Activated CD8-positive, alpha-beta T cell treated with anti-CD3 and anti-CD28 coated beads for 36 hours (primary cell): Measurements from ENCODE around the gene LAMA1. TPM values are rescaled to one million over a fixed set of nuclear protein-coding genes. Genes with fewer than 3 reads are reported as not detected.

Experiments
- ATAC-seq: fragments of 200-7000 bp; cut with Tn5 transposase; one replicate; pipeline ENCODE4 v1.10.0; 2021; ENCODE audit warnings: mild to moderate bottlenecking, moderate library complexity
- CTCF ChIA-PET: fragments of 350-600 bp; sonication (Branson Sonifier 250); formaldehyde crosslinking; loops from one replicate; lab custom pipeline; 2021; ENCODE audit warnings: antibody characterized with exemption; lab: Charles Lee
- POLR2A ChIA-PET: fragments of 350-600 bp; sonication (Branson Sonifier 250); formaldehyde crosslinking; loops from one replicate; lab custom pipeline; 2021; ENCODE audit warnings: antibody characterized with exemption; lab: Charles Lee
- DNase-seq: peaks from one replicate; pipeline ENCODE4 v3.0.0-alpha.2; 2020
- H3K27ac Mint-ChIP-seq: one replicate; pipeline ENCODE4 v1.8.0; 2021; ENCODE audit warnings: mild to moderate bottlenecking, mixed read lengths
- H3K27me3 Mint-ChIP-seq: one replicate; pipeline ENCODE4 v1.8.0; 2021; ENCODE audit warnings: mixed read lengths
- H3K36me3 Mint-ChIP-seq: one replicate; pipeline ENCODE4 v1.8.0; 2021; ENCODE audit warnings: low read depth, mixed read lengths
- H3K4me1 Mint-ChIP-seq: one replicate; pipeline ENCODE4 v1.8.0; 2021; ENCODE audit warnings: low read depth, mixed read lengths
- H3K4me3 Mint-ChIP-seq: one replicate; pipeline ENCODE4 v1.8.0; 2021; ENCODE audit warnings: mild to moderate bottlenecking, moderate library complexity, mixed read lengths
- H3K9me3 Mint-ChIP-seq: one replicate; pipeline ENCODE4 v1.8.0; 2021; ENCODE audit warnings: mixed read lengths
- CTCF ChIP-seq: fragments of 200-600 bp; IDR thresholded peaks from one replicate; pipeline ENCODE4 v1.8.0; 2022; ENCODE audit warnings: antibody characterized with exemption, mild to moderate bottlenecking
- intact Hi-C: fragments of 100-400 bp; cut with micrococcal nuclease; formaldehyde crosslinking; loops from one replicate; pipeline ENCODE4 v1.10.0; 2022
- total RNA-seq, 2 experiments: library from RNA; stranded (reverse); gene quantifications; one replicate each; pipeline ENCODE4 v1.2.3, GENCODE V29; 2021

The LAMA1 gene
- total RNA-seq, 2 experiments from 2014 or later = not detected

GRCh38 chr18:7068871-7069590, 48.6 kb downstream of the LAMA1 start:
- Mint-ChIP-seq H3K27ac (no peak overlapping the region), H3K27me3 (no peaks in the 10 kb centered on the region), H3K4me3 (no peak overlapping the region), H3K4me1 (no peaks in the 10 kb centered on the region), H3K36me3 (no peaks in the 10 kb centered on the region), H3K9me3 (no peaks in the 10 kb centered on the region)
- DNase-seq (no peak), ATAC-seq (no peak)
- ChIA-PET POLR2A (no interaction called here), CTCF (no interaction called here)
- intact Hi-C loops = no loop called here
- TF ChIP-seq CTCF = no peak

- Mint-ChIP-seq H3K4me3 (no peak overlapping the region), H3K9me3 (peaks cover 1% of the 10 kb centered on the region), H3K27me3 (no peaks in the 10 kb centered on the region), H3K36me3 (no peaks in the 10 kb centered on the region), H3K4me1 (no peaks in the 10 kb centered on the region), H3K27ac (no peak overlapping the region)
- TF ChIP-seq CTCF = no peak
- ChIA-PET CTCF (no interaction called here), POLR2A (no interaction called here)
- DNase-seq (no peak), ATAC-seq (no peak)
- intact Hi-C loops = no loop called here
These were observed 50.5 kb downstream of the LAMA1 start for GRCh38 chr18:7066965-7067555.

GRCh38 chr18:7065736-7066135, 51.9 kb downstream of the LAMA1 start:
- DNase-seq (no peak), ATAC-seq (no peak)
- POLR2A ChIA-PET = no interaction called here
- Mint-ChIP-seq H3K27ac (no peak overlapping the region), H3K9me3 (peaks cover 1% of the 10 kb centered on the region), H3K36me3 (no peaks in the 10 kb centered on the region), H3K4me3 (no peak overlapping the region), H3K4me1 (no peaks in the 10 kb centered on the region), H3K27me3 (no peaks in the 10 kb centered on the region)
- intact Hi-C loops = no loop called here
- CTCF ChIA-PET = no interaction called here
- no peak for TF ChIP-seq CTCF

GRCh38 chr18:7064346-7064745, 53.3 kb downstream of the LAMA1 start:
- Mint-ChIP-seq H3K4me3 (no peak overlapping the region), H3K4me1 (no peaks in the 10 kb centered on the region), H3K27ac (no peak overlapping the region), H3K9me3 (peaks cover 1% of the 10 kb centered on the region), H3K36me3 (no peaks in the 10 kb centered on the region), H3K27me3 (no peaks in the 10 kb centered on the region)
- CTCF ChIA-PET = interaction anchor here (0.7 kb wide), 1 partner anchor 10 kb away, joined by 3 read pairs; no protein-coding TSS in a partner anchor
- POLR2A ChIA-PET = interaction anchor here (0.6 kb wide), 1 partner anchor 142 kb away, joined by 3 read pairs; no protein-coding TSS in a partner anchor
- TF ChIP-seq CTCF = no peak
- ATAC-seq (no peak), DNase-seq (no peak)
- intact Hi-C loops = no loop called here

GRCh38 chr18:7062811-7063210, 54.8 kb downstream of the LAMA1 start:
- ChIA-PET POLR2A (no interaction called here), CTCF (no interaction called here)
- DNase-seq = no peak
- no peak for ATAC-seq
- Mint-ChIP-seq H3K36me3 (no peaks in the 10 kb centered on the region), H3K4me3 (no peak overlapping the region), H3K9me3 (peaks cover 1% of the 10 kb centered on the region), H3K4me1 (no peaks in the 10 kb centered on the region), H3K27ac (no peak overlapping the region), H3K27me3 (no peaks in the 10 kb centered on the region)
- TF ChIP-seq CTCF = no peak
- intact Hi-C loops = no loop called here
